Measurements from ENCODE around the gene XRCC6.
"Not testable (repeated sequence)": the region's sequence is repeated elsewhere in the genome, so short reads cannot be mapped to it uniquely, and the experiment has no call there.

The XRCC6 gene

GRCh38 chr22:41598891-41599635 is 22.0 kb upstream of the XRCC6 start:
- no peak for DNase-seq (ENCODE audit: low spot score)

GRCh38 chr22:41600976-41601375 is 20.1 kb upstream of the XRCC6 start:
- DNase-seq (ENCODE audit: low spot score), result no peak

DNA sequence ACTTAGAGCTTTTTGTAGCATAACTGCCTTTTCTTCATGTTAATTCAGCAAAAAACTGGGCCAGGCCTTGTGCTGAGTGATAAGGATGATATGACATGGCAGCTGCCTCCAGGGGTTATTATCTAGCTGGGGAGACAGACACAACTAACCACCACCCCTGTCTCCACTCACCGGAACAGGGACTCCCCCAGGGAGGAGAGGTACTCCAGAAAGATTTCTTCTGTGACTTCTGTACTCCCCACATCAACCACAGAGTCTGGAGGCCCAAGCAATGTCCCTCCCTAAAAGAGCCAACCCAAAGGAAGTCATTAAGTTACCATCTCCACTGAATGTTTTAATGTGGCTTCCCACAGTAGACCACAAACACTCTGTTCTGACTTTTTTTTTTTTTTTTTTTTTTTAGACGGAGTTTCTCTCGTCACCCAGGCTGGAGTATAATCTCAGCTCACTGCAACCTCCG is 17.2 kb upstream of the XRCC6 start:
- DNase-seq (ENCODE audit: low spot score), result no peak

DNA sequence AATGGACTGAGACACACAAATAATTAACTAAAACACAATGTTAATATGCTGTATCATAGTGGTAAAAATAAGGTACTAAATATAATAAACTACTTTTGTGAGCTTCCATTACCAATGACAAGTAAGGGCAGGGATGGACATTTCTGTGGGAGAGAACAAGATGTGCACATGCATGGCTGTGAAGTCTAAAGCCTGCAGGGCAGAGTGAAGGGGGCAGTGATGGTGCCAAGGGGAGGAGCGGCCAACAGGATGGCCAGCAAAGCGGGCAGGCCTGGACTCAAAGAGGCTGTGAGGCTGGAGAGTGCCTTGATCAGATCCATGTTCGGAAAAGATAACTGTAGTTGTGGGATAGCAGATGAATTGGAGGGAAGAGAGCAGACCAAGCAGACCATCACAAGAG is 12.7 kb upstream of the XRCC6 start:
- no peak for DNase-seq (ENCODE audit: low spot score)

DNA sequence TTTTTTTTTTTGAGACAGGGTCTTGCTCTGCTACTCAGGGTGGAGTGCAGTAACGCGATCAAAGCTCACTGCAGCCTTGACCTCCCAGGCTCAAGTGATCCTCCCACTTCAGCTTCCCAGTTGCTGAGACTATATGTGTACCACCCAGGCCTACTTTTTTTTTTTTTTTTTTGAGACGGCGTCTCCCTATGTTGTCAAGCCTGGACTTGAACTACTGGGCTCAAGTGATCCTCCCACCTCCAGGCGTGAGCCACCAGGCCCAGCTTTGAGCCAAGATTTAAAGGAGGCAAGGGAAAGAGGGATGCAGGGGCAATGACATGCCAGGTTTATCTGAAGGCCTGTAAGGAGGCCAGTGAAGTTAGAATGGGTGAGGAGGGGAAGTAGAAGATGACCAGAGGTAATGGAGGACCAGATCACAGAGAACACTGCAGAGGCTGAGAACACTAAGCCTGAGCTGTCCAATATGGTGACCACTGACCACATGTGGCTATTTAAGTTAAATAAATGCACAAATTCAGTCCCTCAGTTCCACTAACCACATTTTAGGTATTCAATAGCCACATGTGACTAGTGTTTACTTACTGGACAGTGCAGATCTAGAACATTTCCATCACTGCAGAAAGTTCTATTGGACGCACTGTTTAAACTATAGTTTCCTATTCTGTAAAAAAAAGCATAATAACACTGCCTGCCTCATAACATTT is 8.3 kb upstream of the XRCC6 start:
- DNase-seq (ENCODE audit: low spot score), result no peak

- DNase-seq (ENCODE audit: low spot score), result no peak
Observed at GRCh38 chr22:41613456-41613855, 7.6 kb upstream of the XRCC6 start.

- DNase-seq (ENCODE audit: low spot score), result peak; percentile 65
Observed at GRCh38 chr22:41619979-41620588, 1.0 kb upstream of the XRCC6 start.

DNA sequence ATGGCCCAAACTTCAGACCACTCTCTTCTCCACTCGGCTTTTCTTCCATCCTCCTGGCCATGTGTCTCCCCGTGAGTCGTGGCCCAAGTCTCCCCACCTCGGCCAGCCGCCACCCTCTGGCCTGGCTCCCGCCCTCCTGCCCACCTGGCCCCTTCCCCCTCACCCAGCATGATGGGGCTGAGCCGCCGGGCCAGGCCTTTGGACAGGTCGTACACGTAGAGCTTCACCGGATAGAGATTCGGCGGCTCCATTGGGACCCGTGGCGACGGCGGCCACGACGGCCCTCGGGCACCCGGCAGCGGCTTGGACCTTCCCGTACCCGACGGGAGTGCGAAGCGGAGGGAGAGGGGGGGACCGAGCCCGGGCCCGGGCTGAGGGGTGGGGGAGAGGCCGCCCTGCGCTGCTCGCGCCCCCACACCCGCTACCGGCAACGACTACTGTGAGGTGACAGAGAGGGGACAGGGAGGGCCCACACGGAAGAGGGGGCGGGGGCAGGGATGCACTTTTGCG is 451 bp upstream of the XRCC6 start, which contains the start of gene DESI1:
DESI1 (minus strand) TSS at position 455 of the 510 bp plus-strand sequence; CDS start at position 251, 204 bp downstream.
- DNase-seq (ENCODE audit: low spot score), result no peak

GRCh38 chr22:41621911-41622179 is 750 bp downstream of the XRCC6 start:
- no peak for DNase-seq (ENCODE audit: low spot score)

DNA sequence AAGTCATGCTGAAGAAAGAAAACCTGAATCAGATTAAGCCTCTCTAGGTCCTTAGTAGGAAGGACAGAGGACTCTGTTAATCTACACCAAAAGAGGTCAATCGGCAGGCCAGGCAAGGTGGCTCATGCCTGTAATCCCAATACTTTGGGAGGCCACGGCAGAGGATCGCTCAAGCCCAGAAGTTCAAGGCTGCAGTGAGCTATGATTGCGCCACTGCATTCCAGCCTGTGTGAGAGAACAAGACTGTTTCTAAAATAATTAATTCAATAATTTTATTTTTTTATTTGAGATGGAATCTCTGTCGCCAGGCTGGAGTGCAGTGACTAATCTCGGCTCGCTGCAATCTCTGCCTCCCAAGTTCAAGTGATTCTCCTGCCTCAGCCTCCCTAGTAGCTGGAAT is 4.5 kb downstream of the XRCC6 start:
- no peak for DNase-seq (ENCODE audit: low spot score)

DNA sequence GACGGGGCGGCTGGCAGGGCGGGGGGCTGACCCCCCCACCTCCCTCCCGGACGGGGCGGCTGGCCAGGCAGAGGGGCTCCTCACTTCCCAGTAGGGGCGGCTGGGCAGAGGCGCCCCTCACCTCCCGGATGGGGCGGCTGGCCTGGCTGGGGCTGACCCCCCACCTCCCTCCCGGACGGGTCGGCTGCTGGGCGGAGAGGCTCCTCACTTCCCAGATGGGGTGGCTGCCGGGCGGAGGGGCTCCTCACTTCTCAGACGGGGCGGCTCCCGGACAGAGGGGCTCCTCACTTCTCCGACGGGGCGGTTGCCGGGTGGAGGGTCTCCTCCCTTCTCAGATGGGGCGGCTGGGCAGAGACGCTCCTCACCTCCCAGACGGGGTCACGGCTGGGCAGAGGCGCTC is 10.0 kb downstream of the XRCC6 start:
- DNase-seq (ENCODE audit: low spot score), result not testable (repeated sequence)

DNA sequence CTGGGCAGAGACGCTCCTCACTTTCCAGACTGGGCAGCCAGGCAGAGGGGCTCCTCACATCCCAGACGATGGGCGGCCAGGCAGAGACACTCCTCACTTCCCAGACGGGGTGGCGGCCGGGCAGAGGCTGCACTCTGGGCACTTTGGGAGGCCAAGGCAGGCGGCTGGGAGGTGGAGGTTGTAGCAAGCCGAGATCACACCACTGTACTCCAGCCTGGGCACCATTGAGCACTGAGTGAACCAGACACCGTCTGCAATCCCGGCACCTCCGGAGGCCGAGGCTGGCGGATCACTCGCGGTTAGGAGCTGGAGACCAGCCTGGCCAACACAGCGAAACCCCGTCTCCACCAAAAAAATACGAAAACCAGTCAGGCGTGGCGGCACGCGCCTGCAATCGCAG is 10.5 kb downstream of the XRCC6 start:
- not testable (repeated sequence) for DNase-seq (ENCODE audit: low spot score)

DNA sequence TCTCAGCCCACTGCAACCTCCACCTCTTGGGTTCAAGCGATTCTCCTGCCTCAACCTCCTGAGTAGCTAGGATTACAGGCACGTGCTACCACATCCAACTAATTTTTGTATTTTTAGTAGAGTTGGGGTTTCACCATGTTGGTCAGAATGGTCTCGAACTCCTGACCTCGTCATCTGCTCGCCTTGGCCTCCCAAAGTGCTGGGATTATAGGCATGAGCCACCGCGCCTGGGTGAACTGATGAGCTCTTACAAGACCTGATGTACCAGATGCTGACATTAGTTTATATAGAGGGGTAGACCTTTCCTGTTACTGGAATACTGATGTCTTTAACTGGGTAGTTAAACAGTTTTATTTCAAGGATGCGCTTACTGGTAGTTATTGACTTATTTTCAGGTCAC is 13.5 kb downstream of the XRCC6 start:
- DNase-seq (ENCODE audit: low spot score), result not testable (repeated sequence)

- DNase-seq (ENCODE audit: low spot score), result no peak
Observed at GRCh38 chr22:41636467-41636866, 15.4 kb downstream of the XRCC6 start.

GRCh38 chr22:41637623-41638022 is 16.5 kb downstream of the XRCC6 start:
- DNase-seq (ENCODE audit: low spot score), result not testable (repeated sequence)

DNA sequence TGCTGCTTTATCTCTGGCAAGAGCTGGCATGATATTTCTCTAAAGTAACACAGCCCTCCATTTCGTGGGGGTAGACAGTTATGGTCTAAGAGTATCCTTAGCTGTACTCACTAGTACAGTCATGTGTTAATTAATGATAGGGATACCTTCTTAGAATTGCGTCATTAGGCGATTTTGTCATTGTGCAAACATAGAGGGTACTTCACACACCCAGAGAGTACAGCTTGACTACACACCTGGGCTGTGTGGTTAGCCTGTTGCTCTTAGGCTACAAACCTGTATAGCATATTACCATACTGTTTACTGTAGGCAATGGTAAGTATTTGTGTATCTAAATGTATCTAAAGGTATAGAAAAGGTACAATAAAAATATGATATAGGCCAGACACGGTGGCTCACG is 17.0 kb downstream of the XRCC6 start:
- no peak for DNase-seq (ENCODE audit: low spot score)

DNA sequence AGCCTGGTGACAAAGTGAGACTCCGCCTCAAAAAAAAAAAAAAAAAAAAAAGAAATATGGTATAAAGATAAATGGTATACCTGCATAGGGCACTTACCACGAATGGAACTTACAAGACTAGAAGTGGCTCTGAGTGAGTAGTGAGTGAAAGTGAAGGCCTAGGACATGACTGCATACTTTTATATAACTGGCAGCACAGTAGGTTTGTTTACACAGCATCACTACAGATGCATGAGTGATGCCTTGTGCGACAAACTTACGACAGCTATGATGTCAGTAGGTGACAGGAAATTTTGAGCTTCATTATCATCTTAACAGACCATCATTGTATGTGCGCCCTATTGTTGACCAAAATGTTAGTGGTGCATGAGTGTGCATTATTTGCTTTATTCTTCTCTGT is 17.7 kb downstream of the XRCC6 start:
- no peak for DNase-seq (ENCODE audit: low spot score)

GRCh38 chr22:41641854-41642253 is 20.8 kb downstream of the XRCC6 start:
- DNase-seq (ENCODE audit: low spot score), result no peak

GRCh38 chr22:41642331-41643110 is 21.4 kb downstream of the XRCC6 start:
- no peak for DNase-seq (ENCODE audit: low spot score)

GRCh38 chr22:41647771-41648170 is 26.7 kb downstream of the XRCC6 start:
- no peak for DNase-seq (ENCODE audit: low spot score)

DNA sequence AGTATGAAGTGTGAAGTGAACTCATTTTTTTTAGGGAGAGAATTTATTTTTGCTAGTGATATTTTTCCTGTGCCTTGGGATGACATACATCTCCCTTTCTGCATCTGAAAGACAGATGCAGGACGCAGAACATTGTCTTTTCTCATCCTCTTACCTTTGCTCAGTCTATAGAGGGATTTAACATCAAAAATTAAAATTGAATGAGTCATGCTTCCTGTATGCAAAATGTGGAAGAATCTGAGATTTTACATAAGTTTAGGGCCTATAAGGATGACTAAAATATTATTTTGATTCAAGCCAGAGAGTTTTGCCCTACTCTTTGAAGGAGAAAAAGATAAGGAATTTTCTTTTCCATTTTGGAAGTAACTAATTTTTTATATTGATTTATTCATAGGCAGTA is 27.3 kb downstream of the XRCC6 start:
- no peak for DNase-seq (ENCODE audit: low spot score)

- DNase-seq (ENCODE audit: low spot score), result no peak
Observed at GRCh38 chr22:41650229-41650628, 29.1 kb downstream of the XRCC6 start.

All from NAMALWA (cell line).